Mammary epithelial cell (primary cell): ENCODE measurements around the gene MYH10.

ENCODE experiments used
- CTCF ChIP-seq, 2 donors: IDR thresholded peaks in 1 of 2; conservative IDR thresholded peaks in 1 of 2; 2 replicates each; pipeline ENCODE4 v1.5.1; 2011 to 2012; ENCODE audit warnings: inconsistent platforms in 2 of 2, low read length in 2 of 2, mild to moderate bottlenecking in 2 of 2, control low read depth in 1 of 2, low read depth in 1 of 2; ENCODE audit not compliant: insufficient read depth in 1 of 2; ENCODE audit errors: extremely low read depth in 1 of 2
- EZH2 ChIP-seq: IDR thresholded peaks from 2 replicates; pipeline ENCODE4 v1.6.1; 2012; ENCODE audit warnings: low read length, inconsistent platforms, borderline replicate concordance

- TF ChIP-seq CTCF (conservative IDR thresholded peaks at IDR 0.05 in 1 of 2, IDR thresholded peaks at IDR 0.05 in 1 of 2; ENCODE audit: extremely low read depth in 1 of 2, insufficient read depth in 1 of 2, low read depth in 1 of 2, low read length in 2 of 2) (peak in 1 of 2 donors; percentile 1), EZH2 (no peak)
Measured at GRCh38 chr17:8534498-8535188, 95.9 kb downstream of the MYH10 start.
